HEK293 (cell line): ENCODE results near the gene NLGN1.

Experiments used
- CTCF ChIA-PET: fragments of 350-600 bp; formaldehyde crosslinking; extraction: SDS; loops from one replicate; lab custom pipeline; 2021; ENCODE audit warnings: antibody characterized with exemption; lab: Yijun Ruan, JAX
- POLR2A ChIA-PET: fragments of 300-600 bp; formaldehyde crosslinking; extraction: SDS; loops from one replicate; lab custom pipeline; 2020; ENCODE audit warnings: antibody characterized with exemption, inconsistent platforms; lab: Yijun Ruan, JAX
- H3K27ac ChIP-seq: fragments of 200-500 bp; sonication (Bioruptor generic); 2 replicates; pipeline ENCODE4 v1.5.1; 2014; ENCODE audit warnings: low read depth, low read length, control low read depth, inconsistent platforms; ENCODE audit errors: extremely low read depth
- H3K36me3 ChIP-seq, 2 experiments: fragments of 200-500 bp in 1 of 2; sonication (Bioruptor generic) in 1 of 2; 1 replicate in 1 of 2; 2 replicates in 1 of 2; pipeline ENCODE4 v1.5.1; 2014 to 2017; ENCODE audit warnings: inconsistent platforms in 2 of 2, low read length in 2 of 2; ENCODE audit not compliant: control insufficient read depth in 2 of 2, insufficient read depth in 1 of 2
- H3K4me1 ChIP-seq: fragments of 200-500 bp; sonication (Bioruptor generic); 2 replicates; pipeline ENCODE4 v1.5.1; 2014; ENCODE audit warnings: mild to moderate bottlenecking, low read length, inconsistent platforms; ENCODE audit not compliant: control insufficient read depth, insufficient read depth
- H3K4me3 ChIP-seq: 2 replicates; pipeline ENCODE4 v1.5.1; 2011; ENCODE audit warnings: low read depth, mild to moderate bottlenecking, control low read depth, low read length, moderate library complexity
- H3K9me3 ChIP-seq: fragments of 200-500 bp; sonication (Bioruptor generic); 2 replicates; pipeline ENCODE4 v1.5.1; 2014; ENCODE audit warnings: low read depth, low read length, inconsistent platforms; ENCODE audit not compliant: control insufficient read depth, insufficient read depth
- GFI1B ChIP-seq: fragments of 450-650 bp; formaldehyde crosslinking; IDR thresholded peaks from 2 replicates; pipeline ENCODE4 v1.5.1; 2016; ENCODE audit warnings: missing biosample characterization, missing genetic modification characterization
- YY2 ChIP-seq: fragments of 450-650 bp; formaldehyde crosslinking; IDR thresholded peaks from 2 replicates; pipeline ENCODE4 v1.5.1; 2016; ENCODE audit warnings: missing biosample characterization, missing genetic modification characterization
- ZFP3 ChIP-seq: fragments of 450-650 bp; formaldehyde crosslinking; IDR thresholded peaks from 2 replicates; pipeline ENCODE4 v1.5.1; 2016; ENCODE audit warnings: low read depth, missing biosample characterization, missing genetic modification characterization
- ZNF132 ChIP-seq: fragments of 450-650 bp; formaldehyde crosslinking; IDR thresholded peaks from 2 replicates; pipeline ENCODE4 v1.5.1; 2017; ENCODE audit warnings: missing biosample characterization, missing genetic modification characterization, borderline replicate concordance
- ZNF140 ChIP-seq: fragments of 450-650 bp; formaldehyde crosslinking; IDR thresholded peaks from 2 replicates; pipeline ENCODE4 v1.5.1; 2016; ENCODE audit warnings: missing biosample characterization, missing genetic modification characterization
- ZNF211 ChIP-seq: fragments of 450-650 bp; formaldehyde crosslinking; IDR thresholded peaks from 2 replicates; pipeline ENCODE4 v1.5.1; 2016; ENCODE audit warnings: low read depth, missing biosample characterization, missing genetic modification characterization
- ZNF416 ChIP-seq: fragments of 450-650 bp; formaldehyde crosslinking; IDR thresholded peaks from 2 replicates; pipeline ENCODE4 v1.5.1; 2016; ENCODE audit warnings: missing biosample characterization, missing genetic modification characterization
- ZNF423 ChIP-seq: fragments of 450-650 bp; formaldehyde crosslinking; IDR thresholded peaks from 2 replicates; pipeline ENCODE4 v1.5.1; 2016; ENCODE audit warnings: missing biosample characterization, missing genetic modification characterization
- ZNF548 ChIP-seq: fragments of 450-650 bp; formaldehyde crosslinking; IDR thresholded peaks from 2 replicates; pipeline ENCODE4 v1.5.1; 2016; ENCODE audit warnings: missing biosample characterization, missing genetic modification characterization
- ZSCAN4 ChIP-seq: fragments of 450-650 bp; formaldehyde crosslinking; IDR thresholded peaks from 2 replicates; pipeline ENCODE4 v1.5.1; 2017; ENCODE audit warnings: missing biosample characterization, missing genetic modification characterization
- TF ChIP-seq, protein P1 (sequence below): fragments of 450-650 bp; formaldehyde crosslinking; IDR thresholded peaks from 2 replicates; pipeline ENCODE4 v1.5.1; 2016; ENCODE audit warnings: missing biosample characterization, missing genetic modification characterization
- TF ChIP-seq, protein P2 (sequence below): fragments of 450-650 bp; formaldehyde crosslinking; conservative IDR thresholded peaks from 2 replicates; pipeline ENCODE4 v1.5.1; 2016; ENCODE audit warnings: low read depth, missing biosample characterization, missing genetic modification characterization
- TF ChIP-seq, protein P3 (sequence below): fragments of 450-650 bp; formaldehyde crosslinking; IDR thresholded peaks from 2 replicates; pipeline ENCODE4 v1.5.1; 2016; ENCODE audit warnings: missing biosample characterization, missing genetic modification characterization
- TF ChIP-seq, protein P4 (sequence below): fragments of 450-650 bp; formaldehyde crosslinking; IDR thresholded peaks from 2 replicates; pipeline ENCODE4 v1.5.0; 2017; ENCODE audit warnings: missing biosample characterization, missing genetic modification characterization, borderline replicate concordance
- TF ChIP-seq, protein P5 (sequence below): fragments of 450-650 bp; formaldehyde crosslinking; conservative IDR thresholded peaks from 2 replicates; pipeline ENCODE4 v1.5.1; 2016; ENCODE audit warnings: low read depth, missing biosample characterization, missing genetic modification characterization

The NLGN1 gene

GRCh38 chr3:174068035-174068434, 670.5 kb downstream of the NLGN1 start (continued):
- TF ChIP-seq, protein P1, sequence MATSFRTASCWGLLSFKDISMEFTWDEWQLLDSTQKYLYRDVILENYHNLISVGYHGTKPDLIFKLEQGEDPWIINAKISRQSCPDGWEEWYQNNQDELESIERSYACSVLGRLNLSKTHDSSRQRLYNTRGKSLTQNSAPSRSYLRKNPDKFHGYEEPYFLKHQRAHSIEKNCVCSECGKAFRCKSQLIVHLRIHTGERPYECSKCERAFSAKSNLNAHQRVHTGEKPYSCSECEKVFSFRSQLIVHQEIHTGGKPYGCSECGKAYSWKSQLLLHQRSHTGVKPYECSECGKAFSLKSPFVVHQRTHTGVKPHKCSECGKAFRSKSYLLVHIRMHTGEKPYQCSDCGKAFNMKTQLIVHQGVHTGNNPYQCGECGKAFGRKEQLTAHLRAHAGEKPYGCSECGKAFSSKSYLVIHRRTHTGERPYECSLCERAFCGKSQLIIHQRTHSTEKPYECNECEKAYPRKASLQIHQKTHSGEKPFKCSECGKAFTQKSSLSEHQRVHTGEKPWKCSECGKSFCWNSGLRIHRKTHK (tag by site-specific recombination) = no peak
- TF ChIP-seq ZNF132 (tag by site-specific recombination) (no peak), GFI1B (tag by site-specific recombination) (no peak), YY2 (tag by site-specific recombination) (no peak), ZNF140 (tag by site-specific recombination) (no peak), ZNF423 (no peak), ZFP3 (tag by site-specific recombination) (no peak), ZNF548 (no peak), ZNF211 (tag by site-specific recombination) (no peak)
- TF ChIP-seq, protein P2, sequence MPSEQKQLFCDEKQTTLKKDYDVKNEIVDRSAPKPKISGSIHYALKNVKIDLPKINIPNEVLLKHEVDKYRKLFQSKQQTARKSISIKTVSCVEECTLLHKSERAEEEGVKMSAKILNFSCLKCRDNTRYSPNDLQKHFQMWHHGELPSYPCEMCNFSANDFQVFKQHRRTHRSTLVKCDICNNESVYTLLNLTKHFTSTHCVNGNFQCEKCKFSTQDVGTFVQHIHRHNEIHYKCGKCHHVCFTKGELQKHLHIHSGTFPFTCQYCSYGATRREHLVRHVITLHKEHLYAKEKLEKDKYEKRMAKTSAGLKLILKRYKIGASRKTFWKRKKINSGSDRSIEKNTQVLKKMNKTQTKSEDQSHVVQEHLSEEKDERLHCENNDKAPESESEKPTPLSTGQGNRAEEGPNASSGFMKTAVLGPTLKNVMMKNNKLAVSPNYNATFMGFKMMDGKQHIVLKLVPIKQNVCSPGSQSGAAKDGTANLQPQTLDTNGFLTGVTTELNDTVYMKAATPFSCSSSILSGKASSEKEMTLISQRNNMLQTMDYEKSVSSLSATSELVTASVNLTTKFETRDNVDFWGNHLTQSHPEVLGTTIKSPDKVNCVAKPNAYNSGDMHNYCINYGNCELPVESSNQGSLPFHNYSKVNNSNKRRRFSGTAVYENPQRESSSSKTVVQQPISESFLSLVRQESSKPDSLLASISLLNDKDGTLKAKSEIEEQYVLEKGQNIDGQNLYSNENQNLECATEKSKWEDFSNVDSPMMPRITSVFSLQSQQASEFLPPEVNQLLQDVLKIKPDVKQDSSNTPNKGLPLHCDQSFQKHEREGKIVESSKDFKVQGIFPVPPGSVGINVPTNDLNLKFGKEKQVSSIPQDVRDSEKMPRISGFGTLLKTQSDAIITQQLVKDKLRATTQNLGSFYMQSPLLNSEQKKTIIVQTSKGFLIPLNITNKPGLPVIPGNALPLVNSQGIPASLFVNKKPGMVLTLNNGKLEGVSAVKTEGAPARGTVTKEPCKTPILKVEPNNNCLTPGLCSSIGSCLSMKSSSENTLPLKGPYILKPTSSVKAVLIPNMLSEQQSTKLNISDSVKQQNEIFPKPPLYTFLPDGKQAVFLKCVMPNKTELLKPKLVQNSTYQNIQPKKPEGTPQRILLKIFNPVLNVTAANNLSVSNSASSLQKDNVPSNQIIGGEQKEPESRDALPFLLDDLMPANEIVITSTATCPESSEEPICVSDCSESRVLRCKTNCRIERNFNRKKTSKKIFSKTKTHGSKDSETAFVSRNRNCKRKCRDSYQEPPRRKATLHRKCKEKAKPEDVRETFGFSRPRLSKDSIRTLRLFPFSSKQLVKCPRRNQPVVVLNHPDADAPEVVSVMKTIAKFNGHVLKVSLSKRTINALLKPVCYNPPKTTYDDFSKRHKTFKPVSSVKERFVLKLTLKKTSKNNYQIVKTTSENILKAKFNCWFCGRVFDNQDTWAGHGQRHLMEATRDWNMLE (tag by site-specific recombination) = no peak
- TF ChIP-seq, protein P3, sequence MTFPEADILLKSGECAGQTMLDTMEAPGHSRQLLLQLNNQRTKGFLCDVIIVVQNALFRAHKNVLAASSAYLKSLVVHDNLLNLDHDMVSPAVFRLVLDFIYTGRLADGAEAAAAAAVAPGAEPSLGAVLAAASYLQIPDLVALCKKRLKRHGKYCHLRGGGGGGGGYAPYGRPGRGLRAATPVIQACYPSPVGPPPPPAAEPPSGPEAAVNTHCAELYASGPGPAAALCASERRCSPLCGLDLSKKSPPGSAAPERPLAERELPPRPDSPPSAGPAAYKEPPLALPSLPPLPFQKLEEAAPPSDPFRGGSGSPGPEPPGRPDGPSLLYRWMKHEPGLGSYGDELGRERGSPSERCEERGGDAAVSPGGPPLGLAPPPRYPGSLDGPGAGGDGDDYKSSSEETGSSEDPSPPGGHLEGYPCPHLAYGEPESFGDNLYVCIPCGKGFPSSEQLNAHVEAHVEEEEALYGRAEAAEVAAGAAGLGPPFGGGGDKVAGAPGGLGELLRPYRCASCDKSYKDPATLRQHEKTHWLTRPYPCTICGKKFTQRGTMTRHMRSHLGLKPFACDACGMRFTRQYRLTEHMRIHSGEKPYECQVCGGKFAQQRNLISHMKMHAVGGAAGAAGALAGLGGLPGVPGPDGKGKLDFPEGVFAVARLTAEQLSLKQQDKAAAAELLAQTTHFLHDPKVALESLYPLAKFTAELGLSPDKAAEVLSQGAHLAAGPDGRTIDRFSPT (tag by site-specific recombination) = no peak
- TF ChIP-seq, protein P4, sequence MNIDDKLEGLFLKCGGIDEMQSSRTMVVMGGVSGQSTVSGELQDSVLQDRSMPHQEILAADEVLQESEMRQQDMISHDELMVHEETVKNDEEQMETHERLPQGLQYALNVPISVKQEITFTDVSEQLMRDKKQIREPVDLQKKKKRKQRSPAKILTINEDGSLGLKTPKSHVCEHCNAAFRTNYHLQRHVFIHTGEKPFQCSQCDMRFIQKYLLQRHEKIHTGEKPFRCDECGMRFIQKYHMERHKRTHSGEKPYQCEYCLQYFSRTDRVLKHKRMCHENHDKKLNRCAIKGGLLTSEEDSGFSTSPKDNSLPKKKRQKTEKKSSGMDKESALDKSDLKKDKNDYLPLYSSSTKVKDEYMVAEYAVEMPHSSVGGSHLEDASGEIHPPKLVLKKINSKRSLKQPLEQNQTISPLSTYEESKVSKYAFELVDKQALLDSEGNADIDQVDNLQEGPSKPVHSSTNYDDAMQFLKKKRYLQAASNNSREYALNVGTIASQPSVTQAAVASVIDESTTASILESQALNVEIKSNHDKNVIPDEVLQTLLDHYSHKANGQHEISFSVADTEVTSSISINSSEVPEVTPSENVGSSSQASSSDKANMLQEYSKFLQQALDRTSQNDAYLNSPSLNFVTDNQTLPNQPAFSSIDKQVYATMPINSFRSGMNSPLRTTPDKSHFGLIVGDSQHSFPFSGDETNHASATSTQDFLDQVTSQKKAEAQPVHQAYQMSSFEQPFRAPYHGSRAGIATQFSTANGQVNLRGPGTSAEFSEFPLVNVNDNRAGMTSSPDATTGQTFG (tag by site-specific recombination) = no peak

GRCh38 chr3:174072675-174073074, 675.1 kb downstream of the NLGN1 start:
- ChIA-PET POLR2A (no interaction called here), CTCF (no interaction called here)
- Histone ChIP-seq H3K9me3 (no peaks in the 10 kb centered on the region), H3K4me1 (no peaks in the 10 kb centered on the region), H3K27ac (no peak overlapping the region), H3K36me3 (no peaks in the 10 kb centered on the region), H3K4me3 (no peak overlapping the region)
- TF ChIP-seq, protein P2 (tag by site-specific recombination) = no peak
- TF ChIP-seq ZSCAN4 (tag by site-specific recombination) = no peak
- TF ChIP-seq ZNF416 = no peak
- TF ChIP-seq, protein P5, sequence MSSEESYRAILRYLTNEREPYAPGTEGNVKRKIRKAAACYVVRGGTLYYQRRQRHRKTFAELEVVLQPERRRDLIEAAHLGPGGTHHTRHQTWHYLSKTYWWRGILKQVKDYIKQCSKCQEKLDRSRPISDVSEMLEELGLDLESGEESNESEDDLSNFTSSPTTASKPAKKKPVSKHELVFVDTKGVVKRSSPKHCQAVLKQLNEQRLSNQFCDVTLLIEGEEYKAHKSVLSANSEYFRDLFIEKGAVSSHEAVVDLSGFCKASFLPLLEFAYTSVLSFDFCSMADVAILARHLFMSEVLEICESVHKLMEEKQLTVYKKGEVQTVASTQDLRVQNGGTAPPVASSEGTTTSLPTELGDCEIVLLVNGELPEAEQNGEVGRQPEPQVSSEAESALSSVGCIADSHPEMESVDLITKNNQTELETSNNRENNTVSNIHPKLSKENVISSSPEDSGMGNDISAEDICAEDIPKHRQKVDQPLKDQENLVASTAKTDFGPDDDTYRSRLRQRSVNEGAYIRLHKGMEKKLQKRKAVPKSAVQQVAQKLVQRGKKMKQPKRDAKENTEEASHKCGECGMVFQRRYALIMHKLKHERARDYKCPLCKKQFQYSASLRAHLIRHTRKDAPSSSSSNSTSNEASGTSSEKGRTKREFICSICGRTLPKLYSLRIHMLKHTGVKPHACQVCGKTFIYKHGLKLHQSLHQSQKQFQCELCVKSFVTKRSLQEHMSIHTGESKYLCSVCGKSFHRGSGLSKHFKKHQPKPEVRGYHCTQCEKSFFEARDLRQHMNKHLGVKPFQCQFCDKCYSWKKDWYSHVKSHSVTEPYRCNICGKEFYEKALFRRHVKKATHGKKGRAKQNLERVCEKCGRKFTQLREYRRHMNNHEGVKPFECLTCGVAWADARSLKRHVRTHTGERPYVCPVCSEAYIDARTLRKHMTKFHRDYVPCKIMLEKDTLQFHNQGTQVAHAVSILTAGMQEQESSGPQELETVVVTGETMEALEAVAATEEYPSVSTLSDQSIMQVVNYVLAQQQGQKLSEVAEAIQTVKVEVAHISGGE = no peak
